Measurements from ENCODE around the gene TM6SF1.

TM6SF1 gene

GRCh38 chr15:83099290-83099689 lies 8.2 kb upstream of the TM6SF1 start:
- no peaks in the 10 kb centered on the region for H3K4me1 Mint-ChIP-seq (ENCODE audit: low read depth in 2 of 2)
- DNase-seq (no peak), ATAC-seq (replicated peaks) (no peak)
- H3K9me3 Mint-ChIP-seq = no peaks in the 10 kb centered on the region
- no peaks in the 10 kb centered on the region for H3K36me3 Mint-ChIP-seq (ENCODE audit: insufficient read depth)
- H3K27me3 Mint-ChIP-seq = peaks cover 45 to 64% of the 10 kb centered on the region in 2 donors
- no peak overlapping the region for H3K27ac Mint-ChIP-seq
- no peak overlapping the region for H3K4me3 Mint-ChIP-seq

GRCh38 chr15:83100097-83100646 lies 7.3 kb upstream of the TM6SF1 start:
- ATAC-seq (replicated peaks) (no peak), DNase-seq (no peak)
- H3K27ac Mint-ChIP-seq = no peak overlapping the region
- no peaks in the 10 kb centered on the region for H3K9me3 Mint-ChIP-seq
- H3K4me3 Mint-ChIP-seq = no peak overlapping the region
- H3K27me3 Mint-ChIP-seq = peaks cover 52 to 73% of the 10 kb centered on the region in 2 donors
- H3K36me3 Mint-ChIP-seq (ENCODE audit: insufficient read depth) = no peaks in the 10 kb centered on the region
- H3K4me1 Mint-ChIP-seq (ENCODE audit: low read depth in 2 of 2) = no peaks in the 10 kb centered on the region

- Mint-ChIP-seq H3K9me3 (no peaks in the 10 kb centered on the region), H3K27ac (no peak overlapping the region), H3K4me3 (no peak overlapping the region), H3K27me3 (peaks cover 52 to 76% of the 10 kb centered on the region in 2 donors), H3K4me1 (ENCODE audit: low read depth in 2 of 2) (no peaks in the 10 kb centered on the region), H3K36me3 (ENCODE audit: insufficient read depth) (no peaks in the 10 kb centered on the region)
- DNase-seq = no peak
- no peak for ATAC-seq (replicated peaks)
These were observed 5.1 kb upstream of the TM6SF1 start for GRCh38 chr15:83102346-83102745.

- H3K4me3 Mint-ChIP-seq = no peak overlapping the region
- peaks cover 64 to 78% of the 10 kb centered on the region in 2 donors for H3K27me3 Mint-ChIP-seq
- no peaks in the 10 kb centered on the region for H3K36me3 Mint-ChIP-seq (ENCODE audit: insufficient read depth)
- no peaks in the 10 kb centered on the region for H3K9me3 Mint-ChIP-seq
- DNase-seq (no peak), ATAC-seq (replicated peaks) (no peak)
- no peak overlapping the region for H3K27ac Mint-ChIP-seq
- H3K4me1 Mint-ChIP-seq (ENCODE audit: low read depth in 2 of 2) = peaks cover 5 to 10% of the 10 kb centered on the region in 2 donors
These were observed 3.3 kb upstream of the TM6SF1 start for GRCh38 chr15:83104141-83104540.

GRCh38 chr15:83105440-83105839 lies 2.0 kb upstream of the TM6SF1 start:
- ATAC-seq (replicated peaks) = no peak
- no peaks in the 10 kb centered on the region for H3K36me3 Mint-ChIP-seq (ENCODE audit: insufficient read depth)
- no peak overlapping the region for H3K27ac Mint-ChIP-seq
- H3K4me1 Mint-ChIP-seq (ENCODE audit: low read depth in 2 of 2) = peaks cover 5 to 11% of the 10 kb centered on the region in 2 donors
- no peaks in the 10 kb centered on the region for H3K9me3 Mint-ChIP-seq
- no peak overlapping the region for H3K4me3 Mint-ChIP-seq
- H3K27me3 Mint-ChIP-seq = peaks cover 70 to 79% of the 10 kb centered on the region in 2 donors
- no peak for DNase-seq

GRCh38 chr15:83107841-83108181 lies 366 bp downstream of the TM6SF1 start:
- Mint-ChIP-seq H3K4me3 (peak overlapping the region; percentile 59 to 67), H3K27me3 (peaks cover 62 to 75% of the 10 kb centered on the region in 2 donors), H3K4me1 (ENCODE audit: low read depth in 2 of 2) (peaks cover 5 to 11% of the 10 kb centered on the region in 2 donors), H3K36me3 (ENCODE audit: insufficient read depth) (no peaks in the 10 kb centered on the region), H3K27ac (peak overlapping the region in 1 of 2 donors; percentile 27), H3K9me3 (no peaks in the 10 kb centered on the region)
- DNase-seq = no peak
- ATAC-seq (replicated peaks) = no peak

- H3K4me1 Mint-ChIP-seq (ENCODE audit: low read depth in 2 of 2) = peaks cover 5 to 11% of the 10 kb centered on the region in 2 donors
These were observed 1.1 kb downstream of the TM6SF1 start for GRCh38 chr15:83108266-83109219.

GRCh38 chr15:83109532-83109931 lies 2.1 kb downstream of the TM6SF1 start:
- Mint-ChIP-seq H3K27me3 (peaks cover 53 to 64% of the 10 kb centered on the region in 2 donors), H3K27ac (no peak overlapping the region), H3K9me3 (no peaks in the 10 kb centered on the region), H3K4me1 (ENCODE audit: low read depth in 2 of 2) (peaks cover 5 to 11% of the 10 kb centered on the region in 2 donors), H3K4me3 (no peak overlapping the region), H3K36me3 (ENCODE audit: insufficient read depth) (no peaks in the 10 kb centered on the region)
- no peak for ATAC-seq (replicated peaks)
- no peak for DNase-seq

More at GRCh38 chr15:83108266-83109219, 1.1 kb downstream of the TM6SF1 start:
- no peaks in the 10 kb centered on the region for H3K36me3 Mint-ChIP-seq (ENCODE audit: insufficient read depth)
- H3K4me3 Mint-ChIP-seq = peak overlapping the region; percentile 59 to 67
- DNase-seq (no peak), ATAC-seq (replicated peaks) (peak; percentile 62)
- H3K9me3 Mint-ChIP-seq = no peaks in the 10 kb centered on the region
- peak overlapping the region in 1 of 2 donors; percentile 27 for H3K27ac Mint-ChIP-seq
- peaks cover 62 to 74% of the 10 kb centered on the region in 2 donors for H3K27me3 Mint-ChIP-seq

GRCh38 chr15:83110381-83110780 lies 2.9 kb downstream of the TM6SF1 start:
- no peak overlapping the region for H3K27ac Mint-ChIP-seq
- H3K4me3 Mint-ChIP-seq = no peak overlapping the region
- peaks cover 46 to 55% of the 10 kb centered on the region in 2 donors for H3K27me3 Mint-ChIP-seq
- H3K36me3 Mint-ChIP-seq (ENCODE audit: insufficient read depth) = no peaks in the 10 kb centered on the region
- H3K4me1 Mint-ChIP-seq (ENCODE audit: low read depth in 2 of 2) = peaks cover 5 to 11% of the 10 kb centered on the region in 2 donors
- DNase-seq (no peak), ATAC-seq (replicated peaks) (no peak)
- no peaks in the 10 kb centered on the region for H3K9me3 Mint-ChIP-seq

- H3K27ac Mint-ChIP-seq = no peak overlapping the region
- no peak overlapping the region for H3K4me3 Mint-ChIP-seq
- DNase-seq (no peak), ATAC-seq (replicated peaks) (no peak)
- H3K27me3 Mint-ChIP-seq = peaks cover 42 to 49% of the 10 kb centered on the region in 2 donors
- H3K36me3 Mint-ChIP-seq (ENCODE audit: insufficient read depth) = no peaks in the 10 kb centered on the region
- H3K4me1 Mint-ChIP-seq (ENCODE audit: low read depth in 2 of 2) = peaks cover 5 to 11% of the 10 kb centered on the region in 2 donors
- no peaks in the 10 kb centered on the region for H3K9me3 Mint-ChIP-seq
These were observed 3.7 kb downstream of the TM6SF1 start for GRCh38 chr15:83111149-83111548.

GRCh38 chr15:83112233-83112955 lies 4.9 kb downstream of the TM6SF1 start:
- H3K4me3 Mint-ChIP-seq = no peak overlapping the region
- peaks cover 5 to 11% of the 10 kb centered on the region in 2 donors for H3K4me1 Mint-ChIP-seq (ENCODE audit: low read depth in 2 of 2)
- no peaks in the 10 kb centered on the region for H3K9me3 Mint-ChIP-seq
- peaks cover 36 to 40% of the 10 kb centered on the region in 2 donors for H3K27me3 Mint-ChIP-seq
- no peak overlapping the region for H3K27ac Mint-ChIP-seq
- H3K36me3 Mint-ChIP-seq (ENCODE audit: insufficient read depth) = no peaks in the 10 kb centered on the region
- DNase-seq (no peak), ATAC-seq (replicated peaks) (no peak)

- Mint-ChIP-seq H3K4me1 (ENCODE audit: low read depth in 2 of 2) (peaks cover 5 to 11% of the 10 kb centered on the region in 2 donors), H3K27ac (no peak overlapping the region), H3K36me3 (ENCODE audit: insufficient read depth) (no peaks in the 10 kb centered on the region), H3K4me3 (no peak overlapping the region), H3K9me3 (no peaks in the 10 kb centered on the region), H3K27me3 (peaks cover 36 to 40% of the 10 kb centered on the region in 2 donors)
- DNase-seq (no peak), ATAC-seq (replicated peaks) (no peak)
These were observed 5.5 kb downstream of the TM6SF1 start for GRCh38 chr15:83112956-83113299.

GRCh38 chr15:83113881-83114674 lies 6.6 kb downstream of the TM6SF1 start:
- ATAC-seq (replicated peaks) (no peak), DNase-seq (no peak)
- Mint-ChIP-seq H3K4me3 (no peak overlapping the region), H3K27ac (no peak overlapping the region), H3K36me3 (ENCODE audit: insufficient read depth) (no peaks in the 10 kb centered on the region), H3K9me3 (no peaks in the 10 kb centered on the region), H3K4me1 (ENCODE audit: low read depth in 2 of 2) (peaks cover 0 to 1% of the 10 kb centered on the region in 2 donors), H3K27me3 (peaks cover 25 to 29% of the 10 kb centered on the region in 2 donors)

All from effector memory CD8-positive, alpha-beta T cell (primary cell).